ENCODE data around the gene ULK2.
"Not testable (repeated sequence)": the region's sequence is repeated elsewhere in the genome, so short reads cannot be mapped to it uniquely, and the experiment has no call there.

Gene ULK2

DNA sequence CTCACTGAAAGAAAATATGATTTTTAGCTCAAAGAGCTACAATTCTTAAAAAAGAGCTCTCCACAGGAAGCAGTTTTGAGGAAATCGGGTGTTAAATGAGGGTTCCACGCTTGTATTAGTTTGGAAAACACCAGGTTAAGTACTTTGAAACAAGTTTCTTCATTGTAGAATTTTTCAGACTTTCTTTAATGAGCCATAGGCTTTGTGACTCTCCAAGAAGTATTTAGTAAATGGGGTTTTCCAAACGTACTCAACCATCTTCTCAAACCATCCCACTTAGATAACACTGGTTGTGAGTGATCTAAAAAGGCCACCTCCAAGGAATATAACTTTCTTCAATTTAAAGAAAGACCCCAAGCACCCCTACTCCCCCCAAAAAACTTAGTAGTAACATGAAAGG lies 2.7 kb downstream of the ULK2 start:
- no peak for DNase-seq (ENCODE audit: low spot score)

DNA sequence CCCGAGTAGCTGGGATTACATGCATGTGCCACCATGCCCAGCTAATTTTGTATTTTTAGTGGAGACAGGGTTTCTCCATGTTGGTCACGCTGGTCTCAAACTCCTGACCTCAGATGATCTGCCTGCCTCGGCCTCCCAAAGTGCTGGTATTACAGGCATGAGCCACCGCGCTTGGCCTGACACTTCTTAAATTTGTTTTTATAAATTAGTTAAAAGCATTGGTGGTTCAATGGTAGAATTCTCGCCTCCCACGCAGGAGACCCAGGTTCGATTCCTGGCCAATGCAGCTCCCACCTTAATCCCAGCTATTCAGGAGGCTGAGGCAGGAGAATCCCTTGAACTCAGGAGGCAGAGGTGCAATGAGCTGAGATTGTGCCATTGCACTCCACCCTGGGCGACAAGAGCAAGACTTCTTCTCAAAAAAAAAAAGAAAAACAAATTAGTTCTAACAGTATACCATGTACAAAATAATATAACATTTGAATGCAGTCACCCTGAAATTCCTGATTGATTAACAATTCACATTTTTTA lies 7.0 kb downstream of the ULK2 start:
- DNase-seq (ENCODE audit: low spot score): not testable (repeated sequence)

DNA sequence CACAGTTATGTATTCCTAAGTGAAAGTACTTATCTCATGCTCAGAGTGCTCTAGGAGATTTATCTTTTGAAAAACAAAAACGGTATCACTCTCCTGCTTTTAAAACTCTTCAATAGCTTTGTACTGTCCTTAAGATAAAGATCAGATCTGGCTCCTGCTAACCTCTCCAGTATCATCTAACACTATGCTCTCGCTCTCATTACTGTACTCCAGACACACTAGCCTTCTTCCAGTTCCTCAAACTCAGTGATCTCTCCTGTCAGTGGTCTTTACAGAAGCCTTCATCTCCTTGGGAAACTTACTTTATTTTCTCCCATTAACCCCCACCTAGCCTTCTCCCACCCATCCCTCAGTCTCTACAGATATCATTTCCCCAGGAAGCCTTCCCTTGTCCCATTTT lies 10.1 kb downstream of the ULK2 start:
- no peak for DNase-seq (ENCODE audit: low spot score)

DNA sequence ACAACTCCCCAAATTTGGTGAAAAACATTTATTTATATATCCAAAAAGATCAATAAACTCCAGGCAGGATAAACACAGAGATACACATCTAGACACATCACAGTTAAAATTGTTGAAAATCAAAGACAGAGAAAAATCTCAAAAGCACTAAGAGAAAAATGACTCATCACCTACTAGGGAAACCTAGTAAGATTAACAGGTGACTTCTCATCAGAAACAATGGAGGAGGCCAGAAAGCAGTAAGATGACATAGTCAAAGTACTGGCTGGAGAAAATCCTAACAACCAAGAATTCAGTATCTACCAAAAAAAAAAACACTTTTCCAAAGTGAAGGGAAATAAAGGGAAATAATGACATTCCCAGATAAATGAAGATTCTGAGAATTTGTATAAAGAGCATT lies 33.8 kb downstream of the ULK2 start:
- DNase-seq (ENCODE audit: low spot score): no peak

DNA sequence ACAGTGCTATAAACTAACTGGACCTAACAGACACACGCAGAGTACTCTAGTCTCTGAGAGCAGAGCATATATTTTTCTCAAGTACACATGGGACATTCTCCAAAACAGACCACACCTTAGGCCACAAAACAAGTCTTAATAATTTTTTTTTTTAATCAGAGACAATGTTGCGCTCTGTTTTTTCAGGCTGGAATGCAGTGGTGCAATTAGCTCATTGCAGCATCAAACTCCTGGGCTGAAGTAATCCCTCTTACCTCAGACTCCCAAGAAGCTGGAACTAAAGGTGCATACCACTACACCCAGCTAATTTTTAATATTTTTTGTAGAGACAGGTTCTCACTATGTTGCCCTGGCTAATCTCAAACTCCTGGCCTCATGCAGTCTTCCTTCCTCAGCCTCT lies 37.7 kb downstream of the ULK2 start:
- no peak for DNase-seq (ENCODE audit: low spot score)

DNA sequence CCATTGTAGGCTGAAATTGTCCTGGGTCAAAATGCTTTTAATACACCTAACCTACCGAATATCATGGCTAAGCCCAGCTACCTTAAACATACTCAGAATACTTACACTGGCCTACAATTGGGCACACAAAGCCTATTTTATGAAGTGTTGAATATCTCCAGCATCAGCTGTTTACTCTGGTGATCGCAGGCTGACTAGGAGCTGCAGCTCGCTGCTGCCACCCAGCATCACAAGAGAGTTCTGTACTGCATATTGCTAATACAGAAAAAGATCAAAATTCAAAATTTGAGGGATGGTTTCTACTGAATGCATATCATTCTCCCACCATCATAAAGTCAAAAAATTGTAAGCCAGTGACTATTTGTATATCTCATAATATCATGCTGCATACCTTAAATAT lies 55.3 kb downstream of the ULK2 start:
- DNase-seq (ENCODE audit: low spot score): no peak

- no peak for DNase-seq (ENCODE audit: low spot score)
Observed at GRCh38 chr17:19805006-19805405, 62.7 kb downstream of the ULK2 start.

DNA sequence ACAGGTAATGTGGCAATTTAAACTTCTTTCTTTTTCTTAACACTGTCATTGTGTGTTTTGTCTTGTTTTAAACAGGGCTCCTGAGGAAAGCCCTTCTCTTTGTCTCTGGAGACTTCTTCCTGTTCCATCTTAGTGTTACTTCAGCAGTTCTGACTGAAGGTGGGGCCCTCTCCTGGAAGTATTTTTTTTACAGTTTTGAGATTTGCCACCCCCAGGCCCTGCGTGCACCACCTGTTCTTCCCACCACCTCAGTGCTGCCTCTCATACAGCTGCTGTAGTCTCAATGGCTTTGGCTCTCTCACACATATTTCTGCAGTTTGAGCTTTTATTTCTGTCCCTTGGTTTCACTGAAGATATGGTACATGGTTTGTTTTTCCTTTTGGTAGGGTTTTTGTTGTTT lies 67.2 kb downstream of the ULK2 start:
- DNase-seq (ENCODE audit: low spot score): no peak

- DNase-seq (ENCODE audit: low spot score): no peak
Observed at GRCh38 chr17:19799796-19800195, 67.9 kb downstream of the ULK2 start.

GRCh38 chr17:19796457-19796856 lies 71.3 kb downstream of the ULK2 start:
- DNase-seq (ENCODE audit: low spot score): no peak

- DNase-seq (ENCODE audit: low spot score): no peak
Observed at GRCh38 chr17:19791918-19792550, 75.7 kb downstream of the ULK2 start.

GRCh38 chr17:19787733-19788357 lies 79.9 kb downstream of the ULK2 start:
- DNase-seq (ENCODE audit: low spot score): no peak

DNA sequence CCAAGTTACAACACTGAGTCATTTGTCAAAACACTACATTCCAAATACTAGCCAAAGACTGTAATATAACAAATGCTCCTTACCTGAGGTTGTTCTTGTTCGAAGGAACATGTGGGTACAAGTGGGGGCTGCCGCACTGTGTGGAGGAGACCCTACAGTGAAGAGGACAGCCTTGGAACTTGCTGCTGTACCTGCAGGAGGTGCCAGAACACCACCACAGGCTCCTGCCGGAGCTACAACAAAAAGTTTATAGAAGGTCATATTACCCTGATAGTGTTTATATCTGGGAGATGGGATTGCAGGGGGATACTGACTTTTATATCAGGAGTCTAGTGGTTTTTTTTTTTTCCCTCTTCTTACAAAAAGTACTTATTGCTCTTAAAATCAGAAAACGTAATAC lies 81.9 kb downstream of the ULK2 start:
- DNase-seq (ENCODE audit: low spot score): peak; percentile 49

DNA sequence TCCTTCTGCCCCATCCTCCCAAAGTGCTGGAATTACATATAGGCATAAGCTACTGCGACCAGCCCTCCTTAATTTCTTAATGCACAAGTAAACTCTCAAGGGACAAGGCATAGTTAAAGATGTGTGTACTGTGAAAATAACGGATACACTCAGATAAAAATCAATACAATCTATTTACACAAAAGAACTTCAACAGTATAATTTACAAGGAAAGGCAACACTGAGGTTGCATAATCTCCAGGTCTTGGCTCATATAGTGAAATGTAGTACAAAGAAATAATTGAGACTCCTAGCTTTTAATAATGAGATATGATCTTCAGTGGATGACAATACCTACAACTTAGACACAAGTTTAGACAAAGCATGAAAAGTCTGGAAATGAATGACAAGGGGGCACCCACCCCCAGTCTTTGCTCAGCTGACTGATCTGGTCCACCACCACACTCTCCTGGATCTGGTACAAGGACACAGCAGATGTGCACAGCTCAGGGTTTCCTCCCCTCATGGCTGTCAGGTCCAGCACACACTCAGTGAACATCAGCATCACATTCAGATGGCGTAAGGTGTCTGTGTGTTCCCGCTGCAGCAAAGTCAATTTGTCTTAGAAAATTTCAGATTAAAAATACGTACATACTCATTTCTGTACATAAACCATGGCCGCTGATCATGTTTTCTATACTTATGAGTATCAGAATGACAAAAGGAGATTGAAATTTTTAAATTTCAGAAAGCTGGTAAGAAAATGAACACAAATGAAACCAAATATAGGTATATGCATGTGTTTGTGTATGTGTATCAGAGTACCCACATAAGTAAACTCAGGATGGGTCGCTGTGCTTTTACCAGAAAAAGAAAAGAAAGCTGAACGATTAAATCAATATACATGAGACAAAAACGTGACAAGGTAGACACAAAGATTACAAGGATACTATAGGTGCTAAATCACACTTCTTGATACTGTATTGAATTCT lies 86.0 kb downstream of the ULK2 start:
- no peak for DNase-seq (ENCODE audit: low spot score)

DNA sequence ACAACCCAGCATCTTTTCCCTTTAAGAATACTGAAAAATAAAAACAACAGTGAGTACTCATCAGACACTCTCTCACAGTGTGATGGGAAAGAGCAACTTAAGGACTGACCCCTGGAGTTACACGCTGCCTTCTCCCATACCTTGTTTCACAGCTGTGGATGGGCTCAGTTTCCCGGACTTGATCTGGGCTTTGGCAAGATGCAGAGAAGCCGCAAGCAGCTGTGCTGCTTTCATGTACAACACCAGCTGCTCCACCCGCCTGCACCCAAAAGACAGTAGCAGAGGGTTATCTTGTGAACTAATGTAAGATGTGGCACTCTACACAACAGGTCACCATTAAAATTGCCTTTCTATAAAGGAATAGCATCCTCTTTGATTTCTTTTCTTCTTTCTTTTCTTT lies 86.9 kb downstream of the ULK2 start:
- DNase-seq (ENCODE audit: low spot score): no peak

DNA sequence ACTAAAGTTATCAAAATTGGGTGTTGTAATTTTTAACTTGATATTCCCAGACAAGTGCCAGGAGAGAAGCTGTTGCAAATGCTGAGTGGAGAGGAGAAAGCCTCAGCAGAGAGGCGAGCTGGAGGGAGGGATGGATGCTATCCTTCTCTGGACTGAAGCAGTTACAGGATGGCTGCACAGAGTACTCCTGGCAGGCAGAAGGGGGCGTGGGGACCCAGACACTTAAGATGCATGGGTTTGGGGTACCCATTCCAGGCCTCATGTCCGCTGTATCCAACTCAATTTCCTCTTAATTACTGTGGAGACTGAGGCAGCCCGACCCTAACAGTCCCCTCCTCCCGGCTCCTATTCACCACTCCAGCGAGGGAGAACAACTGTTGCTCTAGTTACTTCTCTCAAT lies 94.2 kb downstream of the ULK2 start:
- DNase-seq (ENCODE audit: low spot score): no peak

DNA sequence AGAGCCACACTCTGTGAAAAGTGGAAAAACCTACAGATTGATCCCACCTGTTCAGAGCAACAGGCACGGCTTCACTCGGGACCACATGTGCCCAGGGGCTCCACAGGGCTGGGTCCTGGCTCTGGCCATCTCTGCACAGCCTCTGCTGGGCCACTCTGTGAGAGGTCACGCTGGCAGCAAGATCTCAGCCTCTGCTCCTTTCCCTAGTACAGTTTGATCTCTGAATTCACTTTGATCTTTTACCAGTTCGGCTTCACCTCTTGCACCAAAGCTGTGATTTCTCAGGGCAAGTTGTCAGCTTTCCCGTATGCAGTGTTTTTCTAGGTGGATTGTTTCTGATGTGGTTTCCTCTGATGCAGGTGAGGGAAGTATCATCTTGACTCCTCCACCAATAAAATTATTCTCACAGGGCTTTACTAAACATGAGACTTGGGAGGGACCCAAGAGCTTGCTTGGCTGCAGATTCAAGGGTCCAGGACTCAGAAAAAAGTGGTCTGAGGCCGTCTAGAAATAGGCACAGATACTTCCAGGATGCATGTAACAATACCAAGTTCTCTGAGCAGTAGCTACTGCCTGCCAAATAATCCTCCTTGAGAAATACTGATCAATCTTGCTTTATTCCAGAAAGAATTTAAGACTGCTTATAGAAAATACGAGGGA lies 95.6 kb downstream of the ULK2 start:
- DNase-seq (ENCODE audit: low spot score): no peak

GRCh38 chr17:19770985-19771735 lies 96.6 kb downstream of the ULK2 start:
- no peak for DNase-seq (ENCODE audit: low spot score)

DNA sequence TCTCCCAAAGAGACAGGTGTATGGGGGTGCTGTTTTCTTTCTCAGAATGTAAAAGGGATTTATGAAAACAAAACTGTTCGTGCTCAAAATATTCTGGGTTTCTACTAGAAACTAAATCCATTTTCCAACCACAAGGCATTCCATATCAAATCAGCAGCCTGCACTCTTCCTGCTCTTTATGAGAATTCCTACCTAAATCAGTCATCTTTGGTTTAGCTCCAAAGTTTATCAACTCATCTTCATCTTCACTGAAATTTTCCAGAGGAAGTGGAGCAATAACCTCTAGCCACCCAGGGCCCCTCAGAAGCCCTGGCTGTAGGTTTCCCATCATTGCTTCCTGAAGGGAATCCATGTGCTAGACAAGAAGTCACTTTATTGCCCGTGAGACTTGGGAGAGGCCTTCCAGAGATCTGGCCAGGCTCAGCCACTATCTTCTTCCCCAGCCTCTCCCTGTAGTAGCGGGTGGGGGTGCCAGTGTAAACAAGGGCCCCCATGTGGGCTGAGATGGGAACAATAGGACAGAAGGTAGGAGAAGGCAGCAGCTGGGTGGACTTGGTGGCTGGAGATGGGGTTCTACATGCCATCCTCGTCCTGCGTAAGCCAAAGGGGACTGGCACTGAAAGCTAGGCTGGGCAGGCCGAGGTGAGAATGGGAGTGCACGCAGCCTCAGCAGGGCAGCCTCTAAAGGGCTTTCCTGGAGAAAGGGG lies 97.6 kb downstream of the ULK2 start:
- DNase-seq (ENCODE audit: low spot score): no peak

GRCh38 chr17:19768046-19768782 lies 99.5 kb downstream of the ULK2 start:
- DNase-seq (ENCODE audit: low spot score): no peak
